NCI-H2196 (cell line): ENCODE measurements around the gene MIER3.
"Not testable (repeated sequence)": the region's sequence is repeated elsewhere in the genome, so short reads cannot be mapped to it uniquely, and the experiment has no call there.

ENCODE experiments used
- DNase-seq: peaks from one replicate; lab custom pipeline; 2025; ENCODE audit not compliant: unreplicated experiment; lab: John Stamatoyannopoulos, UW

MIER3 gene

GRCh38 chr5:56951946-56952691 lies at the start of gene MIER3:
TSS of gene MIER3 (minus strand) at chr5:56952123. CDS start at chr5:56952102, 21 bp downstream.
- DNase-seq = peak; percentile 52

- DNase-seq = no peak
Measured at GRCh38 chr5:56995596-56995995, 43.7 kb upstream of the MIER3 start.

GRCh38 chr5:56993241-56993640 lies 41.3 kb upstream of the MIER3 start:
- no peak for DNase-seq

GRCh38 chr5:56989676-56990075 lies 37.8 kb upstream of the MIER3 start:
- DNase-seq = no peak

GRCh38 chr5:56988490-56988889 lies 36.6 kb upstream of the MIER3 start:
- no peak for DNase-seq

GRCh38 chr5:56987171-56987570 lies 35.2 kb upstream of the MIER3 start:
- DNase-seq = no peak

- DNase-seq = no peak
Measured at GRCh38 chr5:56986626-56986947, 34.7 kb upstream of the MIER3 start.

GRCh38 chr5:56985936-56986625 lies 34.2 kb upstream of the MIER3 start:
- no peak for DNase-seq

- DNase-seq = no peak
Measured at GRCh38 chr5:56984445-56984844, 32.5 kb upstream of the MIER3 start.

GRCh38 chr5:56983593-56984361 lies 31.9 kb upstream of the MIER3 start:
- DNase-seq = no peak

GRCh38 chr5:56981548-56982315 lies 29.8 kb upstream of the MIER3 start:
- no peak for DNase-seq

- DNase-seq = no peak
Measured at GRCh38 chr5:56979968-56980367, 28.0 kb upstream of the MIER3 start.

GRCh38 chr5:56979526-56979925 lies 27.6 kb upstream of the MIER3 start:
- DNase-seq = not testable (repeated sequence)

- DNase-seq = no peak
Measured at GRCh38 chr5:56977822-56978221, 25.9 kb upstream of the MIER3 start.

- no peak for DNase-seq
Measured at GRCh38 chr5:56977021-56977420, 25.1 kb upstream of the MIER3 start.

- DNase-seq = no peak
Measured at GRCh38 chr5:56974241-56974640, 22.3 kb upstream of the MIER3 start.

GRCh38 chr5:56973473-56973872 lies 21.6 kb upstream of the MIER3 start:
- no peak for DNase-seq

GRCh38 chr5:56971275-56971674 lies 19.4 kb upstream of the MIER3 start:
- DNase-seq = no peak

GRCh38 chr5:56964173-56964572 lies 12.2 kb upstream of the MIER3 start:
- DNase-seq = no peak

GRCh38 chr5:56963246-56963645 lies 11.3 kb upstream of the MIER3 start:
- no peak for DNase-seq

- DNase-seq = no peak
Measured at GRCh38 chr5:56962286-56962685, 10.4 kb upstream of the MIER3 start.
